ENCODE data around the gene SLC29A3.

Gene SLC29A3

DNA sequence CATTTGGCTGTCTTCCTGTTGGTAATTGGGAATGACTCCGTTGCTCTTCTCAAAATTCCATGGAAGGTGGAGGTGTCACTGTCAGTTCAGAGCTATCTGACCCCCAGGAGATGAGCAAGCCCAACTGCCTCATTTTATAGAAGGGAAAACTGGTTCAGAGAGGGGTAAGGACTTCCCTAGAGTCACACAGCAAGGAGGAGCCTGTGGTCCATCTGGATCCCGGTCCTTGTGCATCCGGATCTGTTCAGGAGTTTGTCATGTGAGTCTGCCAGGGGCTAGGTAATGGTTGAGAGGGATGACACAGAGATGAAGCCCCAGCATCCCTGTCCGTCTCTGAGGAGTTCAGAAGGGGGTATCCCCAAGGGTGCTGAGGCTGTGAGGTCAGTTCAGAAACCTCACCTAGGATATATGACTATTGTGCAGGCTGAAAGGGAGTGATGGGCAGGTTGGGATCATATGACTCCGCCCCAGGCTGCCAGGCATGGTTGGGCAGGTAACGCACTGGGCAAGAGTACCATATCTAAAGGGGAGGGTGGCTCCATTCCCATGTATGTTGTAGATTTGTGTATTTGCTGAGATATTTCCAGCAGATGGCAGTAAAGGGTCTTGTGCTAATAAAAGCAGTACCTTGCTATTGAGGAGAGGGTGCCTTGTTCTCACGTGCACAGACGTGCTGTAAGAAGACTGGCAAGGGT is 16.0 kb upstream of the SLC29A3 start:
- Histone ChIP-seq H3K27me3 (replicated peaks; ENCODE audit: control insufficient read depth, insufficient read depth, low read length) (no peaks in the 10 kb centered on the region), H3K9ac (ENCODE audit: low read length) (no peak overlapping the region), H3K36me3 (ENCODE audit: control insufficient read depth, insufficient read depth, low read length, severe bottlenecking) (peaks cover 10% of the 10 kb centered on the region), H3K4me1 (ENCODE audit: control insufficient read depth, insufficient read depth, low read length) (peaks cover 13% of the 10 kb centered on the region), H3K4me3 (ENCODE audit: low read length) (no peak overlapping the region), H3K9me3 (ENCODE audit: control insufficient read depth, low read length) (no peaks in the 10 kb centered on the region)
- peak; percentile 67 for DNase-seq (ENCODE audit: low read depth)

DNA sequence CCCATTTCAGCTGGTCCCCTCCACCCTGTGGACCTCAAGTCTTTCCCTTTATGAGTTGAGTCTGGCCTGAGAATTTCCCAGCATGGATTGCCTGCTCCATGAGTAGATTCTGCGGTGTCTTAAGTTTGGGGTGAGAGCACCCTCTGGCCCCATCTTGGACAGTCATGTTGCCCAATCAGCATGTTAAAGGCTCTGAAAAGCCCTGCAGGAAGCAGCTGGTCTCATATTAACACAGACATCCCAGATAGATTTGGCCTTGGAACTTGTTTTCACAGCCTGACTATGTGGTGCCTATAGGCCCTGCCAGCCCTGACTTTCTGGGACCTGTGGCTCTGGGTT is 15.5 kb upstream of the SLC29A3 start:
- H3K9ac ChIP-seq (ENCODE audit: low read length): no peak overlapping the region
- H3K4me3 ChIP-seq (ENCODE audit: low read length): no peak overlapping the region
- no peaks in the 10 kb centered on the region for H3K9me3 ChIP-seq (ENCODE audit: control insufficient read depth, low read length)
- H3K4me1 ChIP-seq (ENCODE audit: control insufficient read depth, insufficient read depth, low read length): peaks cover 16% of the 10 kb centered on the region
- peaks cover 6% of the 10 kb centered on the region for H3K36me3 ChIP-seq (ENCODE audit: control insufficient read depth, insufficient read depth, low read length, severe bottlenecking)
- no peak for DNase-seq (ENCODE audit: low read depth)
- H3K27me3 ChIP-seq (replicated peaks; ENCODE audit: control insufficient read depth, insufficient read depth, low read length): no peaks in the 10 kb centered on the region

- DNase-seq (ENCODE audit: low read depth): no peak
- no peaks in the 10 kb centered on the region for H3K36me3 ChIP-seq (ENCODE audit: control insufficient read depth, insufficient read depth, low read length, severe bottlenecking)
- no peaks in the 10 kb centered on the region for H3K27me3 ChIP-seq (replicated peaks; ENCODE audit: control insufficient read depth, insufficient read depth, low read length)
- no peak overlapping the region for H3K4me3 ChIP-seq (ENCODE audit: low read length)
- no peak overlapping the region for H3K9ac ChIP-seq (ENCODE audit: low read length)
- H3K4me1 ChIP-seq (ENCODE audit: control insufficient read depth, insufficient read depth, low read length): peaks cover 16% of the 10 kb centered on the region
- H3K9me3 ChIP-seq (ENCODE audit: control insufficient read depth, low read length): no peaks in the 10 kb centered on the region
These were observed 14.1 kb upstream of the SLC29A3 start for GRCh38 chr10:71304914-71305313.

DNA sequence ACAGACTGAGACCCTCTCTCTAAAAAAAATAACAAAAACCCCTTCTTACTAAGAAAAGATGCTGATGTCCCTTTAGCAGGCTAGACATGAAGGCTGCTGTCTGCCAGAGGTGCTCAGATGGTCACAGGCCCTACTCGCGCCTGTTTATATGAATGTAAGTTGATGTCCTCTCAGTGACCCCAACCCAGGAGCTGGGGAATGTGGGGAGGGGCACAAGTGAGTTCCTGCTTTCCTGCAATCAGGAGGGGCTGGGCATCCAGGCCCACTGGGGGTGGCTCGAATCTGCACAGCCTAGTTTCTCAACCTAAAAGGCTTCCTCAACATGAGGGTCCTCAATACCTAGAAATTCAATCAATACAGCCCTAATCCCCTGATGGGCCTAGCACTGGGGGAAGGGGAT is 12.1 kb upstream of the SLC29A3 start:
- Histone ChIP-seq H3K36me3 (ENCODE audit: control insufficient read depth, insufficient read depth, low read length, severe bottlenecking) (no peaks in the 10 kb centered on the region), H3K27me3 (replicated peaks; ENCODE audit: control insufficient read depth, insufficient read depth, low read length) (no peaks in the 10 kb centered on the region), H3K4me3 (ENCODE audit: low read length) (no peak overlapping the region), H3K9me3 (ENCODE audit: control insufficient read depth, low read length) (peaks cover 4% of the 10 kb centered on the region), H3K4me1 (ENCODE audit: control insufficient read depth, insufficient read depth, low read length) (peaks cover 15% of the 10 kb centered on the region), H3K9ac (ENCODE audit: low read length) (no peak overlapping the region)
- DNase-seq (ENCODE audit: low read depth): no peak

DNA sequence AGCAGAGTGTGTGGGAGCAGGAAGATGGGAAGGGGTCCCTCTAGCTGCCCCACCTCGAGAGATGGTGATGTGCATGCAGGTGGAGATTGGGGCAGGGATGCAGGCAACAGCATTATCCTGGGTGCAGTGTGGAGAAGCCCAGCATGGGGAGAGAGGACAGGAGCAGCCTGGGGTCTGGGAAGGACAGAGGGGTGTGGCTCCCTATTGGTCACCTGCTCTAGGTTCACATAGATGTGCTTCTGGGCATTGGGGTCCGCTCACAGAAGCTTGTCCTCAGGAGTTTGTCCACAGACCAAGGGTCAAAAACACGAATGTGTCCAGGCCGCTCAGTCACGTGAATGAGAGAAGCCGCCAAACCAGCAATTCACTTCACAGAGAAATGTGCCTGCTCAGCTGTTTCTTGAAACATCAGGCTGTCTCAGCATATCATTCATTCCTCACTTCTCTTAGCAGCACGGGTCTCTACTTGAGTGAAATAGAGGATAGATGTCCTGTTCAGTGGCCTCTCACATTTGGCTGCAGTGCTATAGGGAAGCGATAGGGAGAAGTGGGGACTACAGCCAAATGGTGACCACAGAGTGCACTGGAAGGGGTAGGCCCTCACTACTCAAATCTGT is 11.5 kb upstream of the SLC29A3 start:
- Histone ChIP-seq H3K27me3 (replicated peaks; ENCODE audit: control insufficient read depth, insufficient read depth, low read length) (no peaks in the 10 kb centered on the region), H3K9me3 (ENCODE audit: control insufficient read depth, low read length) (peaks cover 5% of the 10 kb centered on the region), H3K9ac (ENCODE audit: low read length) (no peak overlapping the region), H3K36me3 (ENCODE audit: control insufficient read depth, insufficient read depth, low read length, severe bottlenecking) (no peaks in the 10 kb centered on the region), H3K4me3 (ENCODE audit: low read length) (no peak overlapping the region), H3K4me1 (ENCODE audit: control insufficient read depth, insufficient read depth, low read length) (peaks cover 11% of the 10 kb centered on the region)
- DNase-seq (ENCODE audit: low read depth): no peak

DNA sequence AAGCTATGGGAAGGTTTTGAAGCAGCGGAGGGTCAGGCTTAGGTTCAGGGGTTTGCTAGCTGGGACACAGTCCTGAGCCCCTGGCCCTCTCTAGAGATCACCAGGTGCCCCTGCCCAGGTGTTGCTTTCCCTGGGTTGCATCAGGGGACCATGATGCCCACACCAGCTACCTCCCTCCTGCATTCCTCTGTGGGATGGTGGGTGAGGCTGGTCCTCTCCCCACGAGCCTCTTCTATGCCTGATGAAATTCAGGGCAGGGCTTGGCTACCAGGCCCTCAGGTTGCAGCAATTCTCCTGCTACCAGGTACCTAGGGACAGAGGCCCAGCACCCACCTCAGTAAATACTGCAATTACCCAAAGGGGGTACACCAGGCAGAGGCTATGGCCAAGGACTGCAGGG is 10.8 kb upstream of the SLC29A3 start:
- peaks cover 18% of the 10 kb centered on the region for H3K4me1 ChIP-seq (ENCODE audit: control insufficient read depth, insufficient read depth, low read length)
- H3K9me3 ChIP-seq (ENCODE audit: control insufficient read depth, low read length): peaks cover 5% of the 10 kb centered on the region
- H3K4me3 ChIP-seq (ENCODE audit: low read length): no peak overlapping the region
- DNase-seq (ENCODE audit: low read depth): no peak
- H3K9ac ChIP-seq (ENCODE audit: low read length): no peak overlapping the region
- H3K36me3 ChIP-seq (ENCODE audit: control insufficient read depth, insufficient read depth, low read length, severe bottlenecking): no peaks in the 10 kb centered on the region
- no peaks in the 10 kb centered on the region for H3K27me3 ChIP-seq (replicated peaks; ENCODE audit: control insufficient read depth, insufficient read depth, low read length)

GRCh38 chr10:71308985-71309384 is 10.1 kb upstream of the SLC29A3 start:
- peaks cover 25% of the 10 kb centered on the region for H3K4me1 ChIP-seq (ENCODE audit: control insufficient read depth, insufficient read depth, low read length)
- H3K9me3 ChIP-seq (ENCODE audit: control insufficient read depth, low read length): peaks cover 5% of the 10 kb centered on the region
- H3K4me3 ChIP-seq (ENCODE audit: low read length): no peak overlapping the region
- H3K9ac ChIP-seq (ENCODE audit: low read length): no peak overlapping the region
- H3K36me3 ChIP-seq (ENCODE audit: control insufficient read depth, insufficient read depth, low read length, severe bottlenecking): no peaks in the 10 kb centered on the region
- DNase-seq (ENCODE audit: low read depth): no peak
- H3K27me3 ChIP-seq (replicated peaks; ENCODE audit: control insufficient read depth, insufficient read depth, low read length): no peaks in the 10 kb centered on the region

GRCh38 chr10:71309919-71310318 is 9.1 kb upstream of the SLC29A3 start:
- DNase-seq (ENCODE audit: low read depth): no peak
- peaks cover 5% of the 10 kb centered on the region for H3K9me3 ChIP-seq (ENCODE audit: control insufficient read depth, low read length)
- H3K4me1 ChIP-seq (ENCODE audit: control insufficient read depth, insufficient read depth, low read length): peaks cover 31% of the 10 kb centered on the region
- no peaks in the 10 kb centered on the region for H3K36me3 ChIP-seq (ENCODE audit: control insufficient read depth, insufficient read depth, low read length, severe bottlenecking)
- no peak overlapping the region for H3K4me3 ChIP-seq (ENCODE audit: low read length)
- no peaks in the 10 kb centered on the region for H3K27me3 ChIP-seq (replicated peaks; ENCODE audit: control insufficient read depth, insufficient read depth, low read length)
- H3K9ac ChIP-seq (ENCODE audit: low read length): no peak overlapping the region

- peaks cover 5% of the 10 kb centered on the region for H3K9me3 ChIP-seq (ENCODE audit: control insufficient read depth, low read length)
- no peaks in the 10 kb centered on the region for H3K27me3 ChIP-seq (replicated peaks; ENCODE audit: control insufficient read depth, insufficient read depth, low read length)
- no peak overlapping the region for H3K9ac ChIP-seq (ENCODE audit: low read length)
- H3K36me3 ChIP-seq (ENCODE audit: control insufficient read depth, insufficient read depth, low read length, severe bottlenecking): no peaks in the 10 kb centered on the region
- H3K4me1 ChIP-seq (ENCODE audit: control insufficient read depth, insufficient read depth, low read length): peaks cover 31% of the 10 kb centered on the region
- no peak for DNase-seq (ENCODE audit: low read depth)
- H3K4me3 ChIP-seq (ENCODE audit: low read length): no peak overlapping the region
These were observed 6.8 kb upstream of the SLC29A3 start for GRCh38 chr10:71312220-71312619.

DNA sequence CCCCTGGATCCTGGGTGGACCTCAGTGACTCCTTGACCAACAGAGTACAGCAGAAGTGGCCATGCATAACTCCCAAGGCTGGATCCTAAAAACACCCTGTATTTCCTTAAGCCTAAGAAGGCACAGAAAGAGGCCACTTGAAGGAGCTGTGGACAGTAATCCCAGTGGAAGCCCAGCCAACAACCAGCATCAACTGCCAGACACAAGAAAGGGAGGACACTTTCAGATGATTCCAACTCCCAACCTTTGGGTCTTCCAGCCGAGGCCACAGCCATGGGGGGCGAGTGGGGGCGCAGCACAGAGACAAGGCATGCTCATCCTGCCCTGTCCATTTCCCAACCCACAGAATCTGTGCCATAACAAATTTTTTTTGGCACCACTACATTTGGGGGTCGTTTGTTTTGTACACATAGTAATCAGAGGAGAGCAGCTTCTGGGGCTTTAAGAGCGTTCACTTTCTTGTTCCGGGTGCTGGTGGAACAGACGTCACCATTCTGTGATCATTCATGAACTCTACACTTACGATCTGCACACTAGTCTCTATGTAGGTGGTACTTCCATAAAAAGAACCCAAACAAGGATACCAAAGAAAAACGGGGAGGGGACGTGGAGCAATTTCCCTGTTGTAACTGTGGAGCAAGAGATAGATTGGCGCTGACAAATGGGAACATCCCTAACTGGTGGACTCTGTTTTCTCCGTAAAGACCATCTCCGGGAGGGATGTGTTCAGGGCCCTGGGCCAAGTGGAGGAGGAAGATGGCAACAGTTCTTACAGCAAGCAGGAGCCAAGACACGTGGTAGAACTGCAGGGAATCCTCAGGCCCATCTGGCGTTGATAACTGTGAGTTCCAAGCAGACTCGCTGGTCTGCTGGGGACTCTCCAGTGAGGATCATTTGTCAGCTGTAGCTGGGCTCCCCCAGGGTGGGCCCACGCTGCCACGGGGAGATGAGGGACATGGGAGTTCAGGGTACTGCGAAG is 6.0 kb upstream of the SLC29A3 start:
- DNase-seq (ENCODE audit: low read depth): peak; percentile 58
- no peaks in the 10 kb centered on the region for H3K36me3 ChIP-seq (ENCODE audit: control insufficient read depth, insufficient read depth, low read length, severe bottlenecking)
- H3K4me1 ChIP-seq (ENCODE audit: control insufficient read depth, insufficient read depth, low read length): peaks cover 23% of the 10 kb centered on the region
- peaks cover 5% of the 10 kb centered on the region for H3K9me3 ChIP-seq (ENCODE audit: control insufficient read depth, low read length)
- no peaks in the 10 kb centered on the region for H3K27me3 ChIP-seq (replicated peaks; ENCODE audit: control insufficient read depth, insufficient read depth, low read length)
- peak overlapping the region; percentile 26 for H3K4me3 ChIP-seq (ENCODE audit: low read length)
- peak overlapping the region; percentile 9 for H3K9ac ChIP-seq (ENCODE audit: low read length)

DNA sequence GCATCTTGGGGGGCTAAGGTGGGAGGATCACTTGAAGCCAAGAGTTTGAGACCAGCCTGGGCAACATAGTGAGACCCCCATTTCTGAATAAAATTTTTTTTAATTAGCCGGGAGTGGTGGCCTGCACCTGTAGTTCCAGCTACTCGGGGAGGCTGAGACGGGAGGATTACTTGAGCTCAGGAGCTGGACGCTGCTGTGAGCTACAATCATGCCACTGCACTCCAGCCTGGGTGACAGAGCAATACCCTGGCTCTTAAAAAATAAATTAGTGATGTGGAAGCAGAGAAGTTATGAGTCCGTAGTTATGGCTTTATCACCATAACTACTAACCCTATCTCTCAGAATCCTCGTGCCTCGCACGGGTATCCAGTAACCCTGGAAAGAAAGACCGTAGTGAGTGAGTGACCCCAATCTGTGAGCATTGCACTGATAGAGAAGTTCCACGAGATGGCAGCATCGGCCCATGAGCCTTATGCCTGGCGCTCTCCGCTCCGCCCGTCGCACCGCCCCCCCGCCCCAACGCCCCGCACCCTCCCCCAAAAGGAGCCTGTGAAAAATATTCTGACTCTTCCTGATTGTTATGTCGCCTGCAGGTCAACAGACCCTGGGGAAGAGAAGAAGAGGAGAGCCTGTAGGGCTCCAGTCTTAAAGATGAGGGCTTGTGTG is 4.9 kb upstream of the SLC29A3 start:
- Histone ChIP-seq H3K9ac (ENCODE audit: low read length) (peak overlapping the region; percentile 63), H3K27me3 (replicated peaks; ENCODE audit: control insufficient read depth, insufficient read depth, low read length) (no peaks in the 10 kb centered on the region), H3K4me3 (ENCODE audit: low read length) (peak overlapping the region; percentile 26), H3K9me3 (ENCODE audit: control insufficient read depth, low read length) (peaks cover 5% of the 10 kb centered on the region), H3K36me3 (ENCODE audit: control insufficient read depth, insufficient read depth, low read length, severe bottlenecking) (no peaks in the 10 kb centered on the region), H3K4me1 (ENCODE audit: control insufficient read depth, insufficient read depth, low read length) (peaks cover 21% of the 10 kb centered on the region)
- peak; percentile 83 for DNase-seq (ENCODE audit: low read depth)
